SK-N-SH treated with all-trans-retinoic acid at 6 μM for 48 hours (cell line): Measurements from ENCODE around the gene CEBPA.

Source experiments
- ATAC-seq: fragments of 200-7000 bp; cut with Tn5 transposase; 3 replicates; pipeline ENCODE4 v1.9.1; 2020; ENCODE audit warnings: mild to moderate bottlenecking, moderate library complexity
- ARNTL ChIP-seq: fragments of 450-650 bp; formaldehyde crosslinking; IDR thresholded peaks from 2 replicates; pipeline ENCODE4 v1.5.0; 2020; ENCODE audit warnings: low read depth, mild to moderate bottlenecking, moderate library complexity, borderline replicate concordance
- BACH2 ChIP-seq: fragments of 250-450 bp; sonication (Bioruptor Pico); IDR thresholded peaks from 2 replicates; pipeline ENCODE4 v1.9.0; 2021; ENCODE audit warnings: mild to moderate bottlenecking, borderline replicate concordance
- CSDC2 ChIP-seq: fragments of 250-450 bp; sonication (Bioruptor Pico); IDR thresholded peaks from 2 replicates; pipeline ENCODE4 v1.5.0; 2020; ENCODE audit warnings: mild to moderate bottlenecking, moderate library complexity
- GLIS3 ChIP-seq: fragments of 250-450 bp; sonication (Bioruptor Pico); IDR thresholded peaks from 2 replicates; pipeline ENCODE4 v1.5.0; 2020; ENCODE audit warnings: mild to moderate bottlenecking, moderate library complexity
- ISL1 ChIP-seq: fragments of 250-450 bp; sonication (Bioruptor Pico); IDR thresholded peaks from 2 replicates; pipeline ENCODE4 v2.1.2; 2022; ENCODE audit warnings: mild to moderate bottlenecking, moderate library complexity
- OSR1 ChIP-seq: fragments of 250-450 bp; sonication (Bioruptor Pico); IDR thresholded peaks from 2 replicates; pipeline ENCODE4 v1.8.0; 2022; ENCODE audit warnings: moderate library complexity, mild to moderate bottlenecking, inconsistent platforms
- PATZ1 ChIP-seq: fragments of 250-450 bp; sonication (Bioruptor Pico); IDR thresholded peaks from 2 replicates; pipeline ENCODE4 v1.8.0; 2020; ENCODE audit warnings: mild to moderate bottlenecking, moderate library complexity, borderline replicate concordance
- POU6F1 ChIP-seq: fragments of 250-450 bp; sonication (Bioruptor Pico); IDR thresholded peaks from 2 replicates; pipeline ENCODE4 v1.8.0; 2021; ENCODE audit warnings: low read depth, mild to moderate bottlenecking, moderate library complexity, borderline replicate concordance
- PPARA ChIP-seq: fragments of 250-450 bp; sonication (Bioruptor Pico); IDR thresholded peaks from 2 replicates; pipeline ENCODE4 v1.5.0; 2020; ENCODE audit warnings: mild to moderate bottlenecking, borderline replicate concordance
- RARB ChIP-seq: fragments of 250-450 bp; sonication (Bioruptor Pico); IDR thresholded peaks from 2 replicates; pipeline ENCODE4 v1.8.0; 2021; ENCODE audit warnings: mild to moderate bottlenecking, moderate library complexity
- SNAI2 ChIP-seq: fragments of 250-450 bp; sonication (Bioruptor Pico); IDR thresholded peaks from 2 replicates; pipeline ENCODE4 v1.5.0; 2020; ENCODE audit warnings: mild to moderate bottlenecking, moderate library complexity
- TCF4 ChIP-seq: fragments of 250-450 bp; sonication (Bioruptor Pico); IDR thresholded peaks from 2 replicates; pipeline ENCODE4 v1.8.0; 2021; ENCODE audit warnings: mild to moderate bottlenecking, moderate library complexity, borderline replicate concordance
- TOX ChIP-seq: fragments of 250-450 bp; sonication (Bioruptor Pico); IDR thresholded peaks from 2 replicates; pipeline ENCODE4 v1.8.0; 2021; ENCODE audit warnings: mild to moderate bottlenecking, moderate library complexity, borderline replicate concordance
- TSHZ2 ChIP-seq: fragments of 250-450 bp; sonication (Bioruptor Pico); IDR thresholded peaks from 2 replicates; pipeline ENCODE4 v1.5.0; 2020; ENCODE audit warnings: mild to moderate bottlenecking, moderate library complexity
- ZC3H10 ChIP-seq: fragments of 250-450 bp; sonication (Bioruptor Pico); IDR thresholded peaks from 2 replicates; pipeline ENCODE4 v1.5.1; 2021; ENCODE audit warnings: mild to moderate bottlenecking, moderate library complexity
- ZFP3 ChIP-seq: fragments of 250-450 bp; sonication (Bioruptor Pico); IDR thresholded peaks from 2 replicates; pipeline ENCODE4 v1.5.0; 2020; ENCODE audit warnings: mild to moderate bottlenecking, moderate library complexity
- ZFP30 ChIP-seq: fragments of 450-650 bp; formaldehyde crosslinking; IDR thresholded peaks from 2 replicates; pipeline ENCODE4 v1.5.0; 2022; ENCODE audit warnings: mild to moderate bottlenecking, moderate library complexity
- ZNF565 ChIP-seq: fragments of 450-650 bp; formaldehyde crosslinking; conservative IDR thresholded peaks from 2 replicates; pipeline ENCODE4 v1.5.0; 2020; ENCODE audit warnings: low read depth, mild to moderate bottlenecking, moderate library complexity
- ZNF70 ChIP-seq: fragments of 450-650 bp; formaldehyde crosslinking; IDR thresholded peaks from 2 replicates; pipeline ENCODE4 v1.5.0; 2020; ENCODE audit warnings: mild to moderate bottlenecking, moderate library complexity
- ZNF8 ChIP-seq: fragments of 450-650 bp; formaldehyde crosslinking; IDR thresholded peaks from 2 replicates; pipeline ENCODE4 v1.5.0; 2020; ENCODE audit warnings: mild to moderate bottlenecking, moderate library complexity

Gene CEBPA

GRCh38 chr19:33344573-33344925, 42.2 kb upstream of the CEBPA start:
- no peak for ATAC-seq
- TF ChIP-seq PPARA (CRISPR knock-in tag), result no peak
- no peak for TF ChIP-seq ISL1 (CRISPR knock-in tag)

GRCh38 chr19:33343859-33344572, 41.7 kb upstream of the CEBPA start:
- no peak for ATAC-seq
- TF ChIP-seq GLIS3 (CRISPR knock-in tag), result no peak
- no peak for TF ChIP-seq RARB (CRISPR knock-in tag)
- TF ChIP-seq ZNF8 (CRISPR knock-in tag), result no peak
- TF ChIP-seq PPARA (CRISPR knock-in tag), result no peak
- no peak for TF ChIP-seq ZFP3 (CRISPR knock-in tag)
- no peak for TF ChIP-seq ISL1 (CRISPR knock-in tag)
- no peak for TF ChIP-seq ZNF565 (CRISPR knock-in tag)
- TF ChIP-seq ZNF70, result no peak
- no peak for TF ChIP-seq ZFP30
- no peak for TF ChIP-seq CSDC2 (CRISPR knock-in tag)
- TF ChIP-seq ARNTL (CRISPR knock-in tag), result no peak
- no peak for TF ChIP-seq TSHZ2
- TF ChIP-seq POU6F1 (CRISPR knock-in tag), result no peak
- TF ChIP-seq PATZ1 (CRISPR knock-in tag), result no peak
- no peak for TF ChIP-seq SNAI2
- TF ChIP-seq ZC3H10, result no peak
- no peak for TF ChIP-seq BACH2 (CRISPR knock-in tag)
- TF ChIP-seq OSR1 (CRISPR knock-in tag), result no peak

GRCh38 chr19:33343301-33343700, 41.0 kb upstream of the CEBPA start:
- TF ChIP-seq TSHZ2 (no peak), ZNF70 (no peak), TOX (no peak), BACH2 (CRISPR knock-in tag) (no peak), ZNF565 (CRISPR knock-in tag) (no peak), ZNF8 (CRISPR knock-in tag) (no peak), ZFP30 (no peak), RARB (CRISPR knock-in tag) (no peak), TCF4 (CRISPR knock-in tag) (no peak), POU6F1 (CRISPR knock-in tag) (no peak), ZFP3 (CRISPR knock-in tag) (no peak), ZC3H10 (no peak)
- no peak for ATAC-seq
